GM12873 (cell line): ENCODE results near the gene SMYD2.

Experiments
- CTCF ChIP-seq: IDR thresholded peaks from 2 replicates; pipeline ENCODE4 v1.5.1; 2012; ENCODE audit warnings: low read depth, mild to moderate bottlenecking, moderate library complexity, low read length, control low read depth; ENCODE audit not compliant: insufficient read depth; ENCODE audit errors: missing control alignments

The SMYD2 gene

GRCh38 chr1:214296860-214297745 is 16.1 kb downstream of the SMYD2 start:
- TF ChIP-seq CTCF: no peak

GRCh38 chr1:214300149-214300780 is 19.3 kb downstream of the SMYD2 start:
- TF ChIP-seq CTCF: no peak

- TF ChIP-seq CTCF: no peak
These were observed 20.6 kb downstream of the SMYD2 start for GRCh38 chr1:214301526-214301925.

- no peak for TF ChIP-seq CTCF
These were observed 22.4 kb downstream of the SMYD2 start for GRCh38 chr1:214303141-214303930.

- no peak for TF ChIP-seq CTCF
These were observed 24.3 kb downstream of the SMYD2 start for GRCh38 chr1:214305164-214305751.

- TF ChIP-seq CTCF: no peak
These were observed 25.3 kb downstream of the SMYD2 start for GRCh38 chr1:214306269-214306668.

- no peak for TF ChIP-seq CTCF
These were observed 29.1 kb downstream of the SMYD2 start for GRCh38 chr1:214310010-214310409.
